CD4-positive, alpha-beta T cell treated with Interleukin-21 for 1 hour (primary cell): ENCODE results near the gene TNNC1.
A peak's percentile ranks its signal among the peaks of the same experiment; 100 is the strongest.

Source experiments
- DNase-seq: peaks from one replicate; pipeline ENCODE4 v3.0.0-alpha.2; 2020

The TNNC1 gene

DNA sequence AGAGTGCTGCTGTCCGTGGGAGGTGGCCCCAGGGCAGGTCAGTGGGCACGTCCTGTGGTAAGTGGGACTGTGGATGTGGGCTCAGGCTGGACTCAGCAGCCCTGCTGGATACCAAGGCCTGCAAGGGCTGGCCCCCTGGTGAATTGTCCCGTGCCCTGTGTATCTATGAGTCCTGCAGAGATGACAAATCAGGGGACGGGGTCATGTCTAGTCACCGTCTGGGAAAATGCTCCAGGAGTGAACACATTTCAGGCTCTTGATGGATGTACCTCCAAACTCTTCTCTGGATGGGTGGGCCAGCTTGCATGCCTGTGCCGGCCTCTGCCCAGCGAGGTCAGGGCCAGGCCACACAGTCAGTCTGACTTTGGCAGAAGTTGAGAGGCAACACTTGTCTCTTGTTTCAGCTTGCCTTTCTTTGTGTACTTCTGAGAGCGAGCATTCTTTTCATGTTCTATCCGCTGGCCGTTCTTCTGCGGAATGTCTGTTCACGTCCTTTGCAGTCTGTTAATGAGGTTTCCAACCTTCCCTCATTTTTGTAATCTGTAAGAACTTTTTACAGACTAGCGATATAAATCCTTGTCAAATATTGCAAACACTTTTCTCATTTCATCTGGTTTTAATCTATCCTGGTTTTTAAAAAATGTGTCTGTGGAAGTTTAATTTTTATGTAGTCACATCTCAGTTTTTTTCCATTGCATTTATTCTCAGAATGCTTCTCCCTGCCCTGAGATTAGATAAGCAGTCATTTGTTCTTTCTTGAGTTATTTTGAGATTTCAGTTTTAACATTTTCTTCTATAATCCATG lies 29.9 kb upstream of the TNNC1 start:
- DNase-seq, result no peak

GRCh38 chr3:52483081-52483480 lies 29.2 kb upstream of the TNNC1 start:
- no peak for DNase-seq

- no peak for DNase-seq
These were observed 28.1 kb upstream of the TNNC1 start for GRCh38 chr3:52481819-52482521.

GRCh38 chr3:52480768-52481715 lies 27.2 kb upstream of the TNNC1 start:
- no peak for DNase-seq

DNA sequence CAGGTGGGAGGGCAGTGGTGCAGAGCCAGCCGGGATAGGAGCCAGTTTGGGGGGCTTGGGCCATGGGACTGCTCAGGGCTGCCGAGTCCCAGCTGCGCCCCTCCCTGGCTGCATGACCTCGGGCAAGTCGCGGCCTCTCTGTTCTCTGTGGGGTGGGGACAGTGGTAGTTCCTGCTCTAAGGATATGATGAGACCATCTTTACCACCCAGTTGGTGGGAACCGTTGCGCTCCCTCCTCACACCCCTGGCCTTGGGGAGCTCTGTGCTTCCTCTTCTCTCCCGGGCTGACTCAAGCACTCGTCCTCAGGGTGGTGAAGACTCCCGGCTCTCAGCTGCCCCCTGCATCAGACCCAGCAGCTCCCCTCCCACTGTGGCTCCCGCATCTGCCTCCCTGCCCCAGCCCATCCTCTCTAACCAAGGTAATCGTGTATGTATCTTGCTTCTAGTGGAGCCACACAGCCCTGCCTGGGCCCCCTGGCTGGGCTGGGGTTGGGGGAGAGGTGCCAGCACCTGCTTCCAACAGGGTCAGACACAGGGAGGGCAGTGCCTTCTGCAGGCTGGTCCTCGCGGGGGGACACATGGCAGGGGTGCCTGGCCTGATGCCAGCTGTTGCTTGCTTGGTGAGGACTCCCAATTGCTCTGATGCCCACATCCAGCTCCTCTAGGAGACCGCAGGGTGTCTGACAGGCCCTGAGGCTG lies 26.2 kb upstream of the TNNC1 start:
- DNase-seq, result no peak

DNA sequence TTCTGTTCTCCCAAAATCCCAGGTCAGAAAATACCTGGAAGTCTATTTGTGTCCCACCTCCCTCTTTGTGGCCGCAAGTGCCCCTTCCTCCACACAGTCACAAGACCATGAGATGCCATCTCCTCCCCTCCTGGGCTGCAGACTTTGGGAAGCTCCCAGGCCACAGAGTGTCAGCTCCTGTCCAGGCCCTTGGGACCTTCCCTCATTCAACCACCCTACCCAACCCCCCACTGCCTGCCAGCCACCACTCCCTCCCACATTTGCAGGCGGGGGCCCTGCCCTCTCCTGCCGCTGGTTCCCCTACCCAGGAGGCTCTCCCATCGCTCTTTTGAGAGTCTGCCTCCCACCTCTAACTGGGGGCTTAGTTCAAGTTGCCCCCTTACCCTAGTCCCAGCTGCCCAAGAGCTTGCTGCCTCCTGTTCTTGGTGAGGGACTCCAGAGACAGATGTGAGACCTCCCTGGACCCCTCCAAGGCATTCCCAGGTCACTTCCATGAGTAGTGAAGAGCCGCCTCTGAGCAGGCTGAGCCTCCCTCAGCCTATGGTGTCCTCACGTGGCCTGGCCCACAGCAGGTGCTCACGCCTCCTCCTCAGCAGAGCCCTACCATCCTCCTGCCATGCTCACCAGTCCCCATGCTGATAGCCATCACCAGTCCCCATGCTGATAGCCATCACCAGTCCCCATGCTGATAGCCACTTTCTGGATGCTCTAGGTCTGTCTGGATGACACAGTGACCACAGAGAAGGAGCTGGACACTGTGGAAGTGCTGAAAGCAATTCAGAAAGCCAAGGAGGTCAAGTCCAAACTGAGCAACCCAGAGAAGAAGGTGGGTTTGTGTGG lies 25.4 kb upstream of the TNNC1 start:
- DNase-seq, result no peak

DNA sequence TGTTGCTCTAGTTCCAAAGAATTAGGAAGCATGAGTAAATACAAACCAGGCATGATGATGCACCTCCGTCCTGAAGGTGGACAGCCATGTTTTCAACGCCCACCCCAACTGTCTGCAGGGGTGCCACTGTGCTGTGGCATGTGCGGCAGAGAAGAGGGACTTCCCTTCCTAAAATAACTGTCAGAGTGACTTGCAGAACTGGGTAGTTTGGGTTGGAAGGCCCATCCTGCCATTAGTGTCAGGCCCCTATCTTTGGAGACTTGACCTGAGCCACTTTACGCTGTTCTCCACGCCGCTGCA lies 23.9 kb upstream of the TNNC1 start:
- DNase-seq, result no peak

DNA sequence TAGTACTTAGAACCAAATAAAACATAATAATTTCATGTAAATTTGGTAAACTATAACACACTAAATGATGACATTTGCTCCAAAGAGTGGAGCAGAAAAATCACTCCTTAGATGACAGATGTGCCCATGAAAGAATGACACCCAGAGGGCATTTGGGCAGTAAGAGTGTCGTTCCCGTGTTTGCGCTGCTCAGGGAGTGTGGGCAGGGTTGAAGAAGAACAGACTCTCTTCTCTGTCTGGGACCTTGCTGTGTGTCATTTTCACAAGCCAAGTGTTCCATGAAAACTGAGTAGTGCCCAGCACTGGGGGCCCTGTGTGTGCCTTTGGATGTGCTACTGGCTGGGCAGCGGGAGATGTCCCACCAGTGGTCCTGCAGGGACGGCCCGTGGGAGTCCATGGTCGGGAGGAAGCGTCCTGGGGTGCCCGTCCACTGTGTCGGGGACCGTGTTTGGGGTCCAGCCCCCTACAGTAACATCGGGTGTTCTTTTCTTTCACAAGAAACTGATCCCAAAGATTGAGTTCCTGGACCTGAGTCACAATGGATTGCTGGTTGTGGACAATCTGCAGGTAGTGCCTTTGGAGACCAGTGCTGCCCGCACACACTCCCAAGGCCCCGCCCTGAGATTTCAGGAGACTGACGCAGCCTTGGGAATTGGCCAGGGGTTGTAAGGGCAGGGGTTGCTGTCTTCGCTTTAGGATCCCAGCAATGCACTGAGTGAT lies 23.4 kb upstream of the TNNC1 start:
- DNase-seq, result no peak

- DNase-seq, result no peak
These were observed 19.2 kb upstream of the TNNC1 start for GRCh38 chr3:52473026-52473425.

- no peak for DNase-seq
These were observed 18.6 kb upstream of the TNNC1 start for GRCh38 chr3:52472239-52473000.

GRCh38 chr3:52471371-52472238 lies 17.8 kb upstream of the TNNC1 start:
- peak; percentile 33 for DNase-seq

DNA sequence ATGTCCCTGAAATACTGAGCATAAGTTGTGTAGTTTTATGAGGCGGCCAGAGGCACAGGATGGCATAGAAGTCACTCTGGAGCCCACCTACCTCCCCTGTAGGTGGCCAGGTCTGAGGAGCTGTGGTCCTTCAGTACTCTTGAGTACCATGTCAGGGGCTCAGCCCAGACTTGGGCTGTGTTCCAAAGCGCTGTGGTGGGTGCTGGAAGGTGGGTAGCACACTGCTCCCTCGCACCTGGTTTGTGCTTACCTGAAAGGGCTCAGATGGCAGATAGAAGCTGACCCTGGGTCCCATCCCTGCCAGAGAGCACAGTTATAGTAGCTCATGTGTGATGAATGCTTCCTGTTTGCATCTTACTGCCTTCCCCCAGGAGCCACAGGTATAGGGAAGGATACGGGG lies 17.1 kb upstream of the TNNC1 start:
- DNase-seq, result no peak

GRCh38 chr3:52469001-52469400 lies 15.2 kb upstream of the TNNC1 start:
- DNase-seq, result no peak

DNA sequence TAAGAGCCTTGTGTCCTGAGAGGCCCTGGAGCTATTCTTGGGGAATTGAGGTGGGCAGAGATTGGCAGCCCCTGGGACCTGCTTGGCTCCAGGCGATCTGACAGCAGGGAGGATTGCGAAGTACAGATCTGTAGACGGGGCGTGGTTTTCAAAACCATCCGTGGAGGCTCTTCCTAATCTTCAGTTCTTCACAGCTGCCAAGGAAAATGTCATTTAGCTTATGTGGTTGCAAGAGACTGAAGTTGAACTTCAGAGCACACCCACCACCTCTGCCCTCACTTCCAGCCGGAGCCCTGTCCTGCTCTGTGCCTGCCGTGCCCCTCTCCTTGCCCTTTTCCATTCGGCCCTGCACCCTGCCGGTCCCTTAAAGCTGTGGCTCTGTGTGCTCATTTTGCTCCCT lies 14.5 kb upstream of the TNNC1 start:
- no peak for DNase-seq

- DNase-seq, result no peak
These were observed 9.6 kb upstream of the TNNC1 start for GRCh38 chr3:52463416-52463815.

GRCh38 chr3:52461874-52462273 lies 8.0 kb upstream of the TNNC1 start:
- DNase-seq, result no peak

- DNase-seq, result no peak
These were observed 5.1 kb upstream of the TNNC1 start for GRCh38 chr3:52458770-52459545.

GRCh38 chr3:52458031-52458760 lies 4.4 kb upstream of the TNNC1 start:
- DNase-seq, result no peak
